ENCODE measurements around the gene FMN1. TPM values are rescaled to one million over a fixed set of nuclear protein-coding genes. Genes with fewer than 3 reads are reported as not detected.

FMN1 gene
- polyA plus RNA-seq, 2 of the 4 experiments (the other 2 are of a cell fraction): 0.53 to 2.2 TPM

DNA sequence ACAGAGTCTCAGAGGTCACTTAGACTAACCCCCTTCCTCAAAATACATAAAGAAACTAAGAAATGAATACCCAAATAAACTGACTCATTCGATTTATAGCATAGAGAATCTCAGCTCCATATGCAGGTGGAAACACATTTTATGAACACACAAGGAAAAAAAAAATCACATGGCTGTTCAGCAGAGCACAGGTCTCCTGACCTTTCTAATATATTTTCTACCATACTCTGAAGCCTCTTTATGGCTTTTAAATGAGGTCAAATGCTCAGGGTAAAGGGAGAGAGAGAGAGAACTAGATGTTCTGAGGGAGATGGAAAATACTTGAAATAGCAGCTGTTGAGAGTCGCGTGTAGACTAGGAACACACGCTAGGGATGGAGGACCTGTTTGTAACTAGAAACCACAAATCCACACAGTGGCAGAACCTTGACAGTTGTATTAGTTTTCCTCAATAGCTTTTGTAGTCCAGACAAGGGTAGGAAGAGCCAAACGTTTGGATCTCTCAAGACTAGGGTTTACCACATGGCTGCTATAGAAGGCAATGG, 165.3 kb downstream of the FMN1 start:
- CTCF ChIA-PET: interaction anchor here (1.5 to 9.0 kb wide), 2 partner anchors 11 to 104 kb away, joined by 6 to 53 read pairs; no protein-coding TSS in a partner anchor

DNA sequence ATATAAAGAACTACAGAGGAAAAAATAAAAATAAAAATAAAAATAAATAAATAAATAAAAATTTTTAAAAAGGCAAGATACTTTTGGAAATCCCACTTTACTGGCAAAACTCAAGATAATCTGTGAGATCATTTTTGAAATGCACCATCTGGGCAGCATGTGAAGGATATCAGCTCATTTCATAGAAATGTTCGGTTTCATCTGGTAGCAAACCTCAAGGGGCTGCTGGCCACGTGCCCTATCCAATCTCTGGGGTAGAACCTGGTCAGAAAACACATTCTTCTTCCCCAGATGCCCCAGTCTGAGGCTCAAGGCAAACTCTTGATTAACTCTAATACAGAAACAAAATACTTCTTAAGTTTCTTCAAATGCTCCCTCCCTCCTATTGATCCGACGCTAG, 166.0 kb downstream of the FMN1 start:
- no peak for DNase-seq (ENCODE audit: low read depth in 1 of 2, low spot score in 1 of 2)
- CTCF ChIA-PET: interaction anchor here (9.0 kb wide), 1 partner anchor 104 kb away, joined by 53 read pairs; no protein-coding TSS in a partner anchor
- Histone ChIP-seq H3K4me2 (no peak overlapping the region), H3K4me1 (no peaks in the 10 kb centered on the region), H3K9me3 (no peaks in the 10 kb centered on the region), H3K4me3 (no peak overlapping the region), H3K27ac (no peak overlapping the region)
- no peak for FAIRE-seq
- no peak for ATAC-seq
- WGBS (ENCODE audit: missing lambda C conversion rate): 78% methylated on average over 4 of the region's 4 CpGs
- no peak for TF ChIP-seq CBX8 (IDR thresholded peaks at IDR 0.05)
- no peak for TF ChIP-seq TFCP2L1 (CRISPR knock-in tag; IDR thresholded peaks at IDR 0.05)
- no peak for TF ChIP-seq BHLHE40 (IDR thresholded peaks at IDR 0.05; ENCODE audit: low read depth, low read length)
- TF ChIP-seq FOSL2 (IDR thresholded peaks at IDR 0.05): no peak
- no peak for TF ChIP-seq FOSL2 (CRISPR knock-in tag; IDR thresholded peaks at IDR 0.05)
- TF ChIP-seq NR3C1 (IDR thresholded peaks at IDR 0.05): no peak
- TF ChIP-seq CEBPB (IDR thresholded peaks at IDR 0.05): no peak
- no peak for TF ChIP-seq ZNF302 (CRISPR knock-in tag; IDR thresholded peaks at IDR 0.05)
- TF ChIP-seq POLR2A (IDR thresholded peaks at IDR 0.05; ENCODE audit: low read length): no peak
- TF ChIP-seq, protein P1, sequence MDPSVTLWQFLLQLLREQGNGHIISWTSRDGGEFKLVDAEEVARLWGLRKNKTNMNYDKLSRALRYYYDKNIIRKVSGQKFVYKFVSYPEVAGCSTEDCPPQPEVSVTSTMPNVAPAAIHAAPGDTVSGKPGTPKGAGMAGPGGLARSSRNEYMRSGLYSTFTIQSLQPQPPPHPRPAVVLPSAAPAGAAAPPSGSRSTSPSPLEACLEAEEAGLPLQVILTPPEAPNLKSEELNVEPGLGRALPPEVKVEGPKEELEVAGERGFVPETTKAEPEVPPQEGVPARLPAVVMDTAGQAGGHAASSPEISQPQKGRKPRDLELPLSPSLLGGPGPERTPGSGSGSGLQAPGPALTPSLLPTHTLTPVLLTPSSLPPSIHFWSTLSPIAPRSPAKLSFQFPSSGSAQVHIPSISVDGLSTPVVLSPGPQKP (IDR thresholded peaks at IDR 0.05; ENCODE audit: low read depth, low read length): no peak
- TF ChIP-seq JUN (IDR thresholded peaks at IDR 0.05): no peak
- no peak for TF ChIP-seq EP300 (IDR thresholded peaks at IDR 0.05)
- no peak for TF ChIP-seq FOSB (CRISPR knock-in tag; IDR thresholded peaks at IDR 0.05)
- no peak for TF ChIP-seq POLR2AphosphoS2 (conservative IDR thresholded peaks at IDR 0.05; ENCODE audit: low read length)
- POLR2A ChIA-PET: no interaction called here

More for the DNA sequence above, 165.3 kb downstream of the FMN1 start:
- no peak for FAIRE-seq
- TF ChIP-seq TP53 (CRISPR knock-in tag; IDR thresholded peaks at IDR 0.05) (no peak), CEBPB (IDR thresholded peaks at IDR 0.05) (no peak), MAZ (IDR thresholded peaks at IDR 0.05; ENCODE audit: borderline replicate concordance, low read depth, low read length) (no peak), BHLHE40 (IDR thresholded peaks at IDR 0.05; ENCODE audit: low read depth, low read length) (no peak), ZFP36 (IDR thresholded peaks at IDR 0.05; ENCODE audit: borderline replicate concordance, partially characterized antibody) (no peak), RARB (CRISPR knock-in tag; IDR thresholded peaks at IDR 0.05) (no peak), ZC3H11A (IDR thresholded peaks at IDR 0.05) (no peak), TFCP2L1 (CRISPR knock-in tag; IDR thresholded peaks at IDR 0.05) (no peak), EHMT2 (IDR thresholded peaks at IDR 0.05; ENCODE audit: low read depth) (no peak), JUN (IDR thresholded peaks at IDR 0.05) (no peak)
- TF ChIP-seq, protein P2, sequence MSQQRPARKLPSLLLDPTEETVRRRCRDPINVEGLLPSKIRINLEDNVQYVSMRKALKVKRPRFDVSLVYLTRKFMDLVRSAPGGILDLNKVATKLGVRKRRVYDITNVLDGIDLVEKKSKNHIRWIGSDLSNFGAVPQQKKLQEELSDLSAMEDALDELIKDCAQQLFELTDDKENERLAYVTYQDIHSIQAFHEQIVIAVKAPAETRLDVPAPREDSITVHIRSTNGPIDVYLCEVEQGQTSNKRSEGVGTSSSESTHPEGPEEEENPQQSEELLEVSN (IDR thresholded peaks at IDR 0.05; ENCODE audit: borderline replicate concordance, low read depth): no peak
- TF ChIP-seq, protein P3, sequence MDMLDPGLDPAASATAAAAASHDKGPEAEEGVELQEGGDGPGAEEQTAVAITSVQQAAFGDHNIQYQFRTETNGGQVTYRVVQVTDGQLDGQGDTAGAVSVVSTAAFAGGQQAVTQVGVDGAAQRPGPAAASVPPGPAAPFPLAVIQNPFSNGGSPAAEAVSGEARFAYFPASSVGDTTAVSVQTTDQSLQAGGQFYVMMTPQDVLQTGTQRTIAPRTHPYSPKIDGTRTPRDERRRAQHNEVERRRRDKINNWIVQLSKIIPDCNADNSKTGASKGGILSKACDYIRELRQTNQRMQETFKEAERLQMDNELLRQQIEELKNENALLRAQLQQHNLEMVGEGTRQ (IDR thresholded peaks at IDR 0.05): no peak
- Histone ChIP-seq H3K27ac (no peak overlapping the region), H3K4me3 (no peak overlapping the region), H3K4me1 (no peaks in the 10 kb centered on the region), H3K9me3 (no peaks in the 10 kb centered on the region), H3K4me2 (no peak overlapping the region)
- 63% methylated on average over 5 of the region's 5 CpGs for WGBS (ENCODE audit: missing lambda C conversion rate)
- POLR2A ChIA-PET: no interaction called here
- no peak for ATAC-seq
- no peak for DNase-seq (ENCODE audit: low read depth in 1 of 2, low spot score in 1 of 2)

All from A549 (cell line).